CD4-positive, alpha-beta T cell treated with Interleukin-4 for 4 hours (primary cell): ENCODE measurements around the gene ITGBL1.
A peak's percentile ranks its signal among the peaks of the same experiment; 100 is the strongest.

Experiments
- DNase-seq: peaks from one replicate; pipeline ENCODE4 v3.0.0-alpha.2; 2020

Gene ITGBL1

DNA sequence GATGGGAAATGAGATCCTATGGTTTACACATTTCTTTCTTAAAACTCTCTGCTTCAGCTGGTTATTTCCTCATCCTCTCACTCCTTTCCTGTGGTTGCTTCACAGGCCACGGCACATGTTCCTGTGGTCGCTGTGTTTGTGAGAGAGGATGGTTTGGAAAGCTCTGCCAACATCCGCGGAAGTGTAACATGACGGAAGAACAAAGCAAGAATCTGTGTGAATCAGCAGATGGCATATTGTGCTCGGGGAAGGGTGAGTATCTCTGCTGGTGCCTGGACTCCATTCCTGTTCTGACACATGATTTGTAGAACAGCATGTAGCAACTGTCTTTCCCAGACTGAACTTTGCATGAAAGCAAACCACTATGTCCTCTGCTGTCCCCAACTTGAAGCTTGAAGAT, 254.2 kb downstream of the ITGBL1 start:
- peak; percentile 5 for DNase-seq

DNA sequence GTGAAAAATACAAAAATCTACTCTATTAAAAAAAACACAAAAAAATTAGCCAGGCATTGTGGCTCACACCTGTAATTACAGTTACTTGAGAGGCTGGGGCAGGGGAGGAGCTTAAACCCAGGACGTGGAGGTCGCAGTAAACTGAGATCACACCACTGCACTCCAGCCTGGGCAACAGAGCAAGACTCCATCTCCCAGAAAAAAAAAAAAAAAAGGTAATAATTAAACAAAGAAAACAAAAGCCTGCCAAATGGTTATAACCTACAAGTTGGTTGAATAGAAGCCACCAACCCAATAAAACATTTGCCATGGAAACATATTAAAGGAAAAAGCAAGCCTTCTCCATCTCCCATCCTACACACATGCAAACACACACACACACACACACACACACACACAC, 255.2 kb downstream of the ITGBL1 start:
- no peak for DNase-seq

DNA sequence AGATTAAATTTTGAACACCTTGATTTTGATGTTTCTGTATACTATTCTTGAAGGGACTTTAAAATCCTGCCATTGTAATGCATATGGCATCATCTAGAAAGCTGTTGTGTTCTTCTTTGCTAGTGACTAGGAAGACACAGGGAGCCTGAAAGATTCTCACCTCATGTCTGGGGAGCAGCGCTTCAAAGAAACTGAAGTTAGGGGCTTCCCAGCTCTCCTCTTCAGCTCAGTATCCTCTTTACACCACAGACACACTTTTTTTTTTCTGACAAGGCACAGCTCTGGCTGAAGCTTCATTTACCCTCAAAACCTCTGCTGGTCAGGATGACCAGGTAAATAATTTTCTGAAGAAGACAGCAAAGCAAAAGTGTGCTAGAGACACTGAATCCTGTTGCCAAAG, 255.6 kb downstream of the ITGBL1 start:
- DNase-seq = no peak

DNA sequence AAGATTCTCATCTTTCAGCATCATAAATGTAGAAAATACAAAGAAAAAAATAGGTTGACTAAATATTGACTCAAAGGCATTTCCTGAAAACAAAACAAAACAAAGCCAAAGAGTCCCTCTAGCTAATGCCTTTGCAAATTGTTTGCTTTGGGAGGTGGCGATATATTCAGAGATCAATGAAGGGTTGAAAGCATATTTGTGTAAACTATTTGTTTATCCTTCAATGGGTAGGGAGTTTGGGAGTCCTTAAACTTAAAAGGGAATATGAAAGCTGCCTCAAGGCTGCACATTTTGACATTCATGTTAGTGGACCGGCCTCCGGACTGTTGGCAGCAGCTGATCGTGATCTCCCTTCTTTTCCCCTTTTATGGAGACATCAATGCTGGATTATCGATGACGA, 257.5 kb downstream of the ITGBL1 start:
- no peak for DNase-seq

DNA sequence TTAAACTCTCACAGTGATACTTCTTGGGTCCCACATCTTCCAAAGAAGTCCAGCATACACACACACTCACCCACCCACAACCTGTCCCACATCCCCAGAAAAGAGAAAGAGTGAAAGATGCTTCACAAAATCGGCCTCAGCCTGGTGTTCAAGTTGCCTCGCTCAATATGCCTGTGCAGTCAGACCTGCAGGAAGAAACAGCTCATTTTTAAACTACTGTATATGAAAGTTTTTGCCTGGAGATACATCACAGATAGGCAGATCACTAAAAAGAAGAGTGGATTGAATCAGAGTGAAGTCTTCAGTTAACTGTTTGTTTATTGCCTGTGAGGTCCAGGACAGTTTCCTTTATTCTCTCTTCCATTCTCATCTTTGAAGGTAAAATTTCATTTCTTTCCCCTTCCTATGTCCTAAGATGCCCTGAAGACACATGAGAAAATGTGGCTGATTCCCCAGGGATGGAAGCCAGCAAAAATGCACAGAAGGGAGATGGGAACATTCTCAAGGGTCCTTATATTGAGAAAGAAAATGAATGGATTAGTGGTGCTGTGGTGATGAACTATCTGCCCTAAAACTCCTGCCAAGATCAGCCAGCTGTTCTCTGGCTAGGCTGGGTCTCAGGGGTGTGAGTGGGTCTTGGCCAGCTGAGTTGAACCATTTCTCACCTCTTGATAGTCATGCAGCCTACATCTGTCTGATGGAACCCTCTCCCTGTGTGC, 259.0 kb downstream of the ITGBL1 start:
- DNase-seq = no peak

- no peak for DNase-seq
These were observed 259.5 kb downstream of the ITGBL1 start for GRCh38 chr13:101712026-101712348.

GRCh38 chr13:101714195-101714594, 261.7 kb downstream of the ITGBL1 start:
- DNase-seq = no peak

- DNase-seq = no peak
These were observed 264.9 kb downstream of the ITGBL1 start for GRCh38 chr13:101717353-101717752.

GRCh38 chr13:101718496-101718895, 266.0 kb downstream of the ITGBL1 start:
- no peak for DNase-seq

DNA sequence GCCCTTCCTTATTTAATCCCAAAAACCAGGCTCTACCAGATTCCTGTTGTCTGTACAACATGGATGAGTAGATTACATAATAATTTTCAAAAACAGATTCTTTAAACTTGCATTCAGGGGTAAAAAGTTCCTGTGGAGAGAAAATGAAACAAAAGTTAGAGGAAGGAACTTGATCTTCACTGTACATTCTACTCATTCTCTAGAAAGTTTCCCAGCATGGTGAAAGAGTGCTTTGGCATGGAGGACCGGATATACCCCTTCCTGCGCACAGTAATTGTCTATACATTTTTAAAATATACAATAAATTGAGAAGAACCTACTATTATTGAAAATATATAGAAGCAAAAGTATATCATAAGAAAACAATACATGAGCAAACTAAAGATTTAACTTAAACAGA, 274.2 kb downstream of the ITGBL1 start:
- DNase-seq = no peak

GRCh38 chr13:101727118-101727517, 274.6 kb downstream of the ITGBL1 start:
- DNase-seq = no peak

DNA sequence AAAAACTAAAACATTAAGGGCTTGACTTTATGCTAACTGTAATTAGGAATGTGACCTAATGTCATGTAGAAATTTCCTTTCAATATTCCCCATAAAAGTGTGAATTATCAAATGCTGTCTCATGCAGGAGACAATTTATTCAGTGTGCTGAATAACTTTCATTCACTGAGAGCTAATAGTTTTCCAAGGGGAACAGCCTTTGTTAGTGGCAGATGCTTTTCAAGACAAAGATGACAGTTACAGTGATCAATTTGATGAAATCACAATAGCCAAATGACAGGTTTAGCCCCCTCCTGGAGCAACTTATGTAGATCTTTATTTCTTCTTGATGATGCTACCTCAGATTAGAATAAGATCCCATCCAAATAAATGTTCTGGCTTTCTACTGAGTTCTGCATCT, 275.5 kb downstream of the ITGBL1 start:
- no peak for DNase-seq

GRCh38 chr13:101728615-101729014, 276.1 kb downstream of the ITGBL1 start:
- DNase-seq = no peak

- no peak for DNase-seq
These were observed 278.0 kb downstream of the ITGBL1 start for GRCh38 chr13:101730420-101731000.

DNA sequence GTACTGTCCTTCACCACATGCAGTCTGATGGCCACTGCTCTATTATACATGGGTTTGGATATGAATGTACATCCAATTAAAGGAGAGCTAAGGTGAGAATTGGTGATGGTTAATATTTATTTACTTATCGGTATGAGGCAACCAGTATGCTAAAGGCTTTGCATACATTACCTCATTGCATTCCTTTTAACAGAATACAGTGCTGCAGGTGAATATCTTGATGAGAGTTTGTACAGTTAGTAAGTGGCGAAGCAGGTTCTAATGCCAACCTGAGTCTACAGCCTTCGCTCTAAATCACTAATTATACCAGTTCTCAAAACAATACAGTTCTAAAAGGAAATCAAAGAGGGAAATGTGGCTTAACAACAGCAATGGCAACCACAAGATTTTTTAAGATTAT, 284.1 kb downstream of the ITGBL1 start:
- no peak for DNase-seq

- DNase-seq = no peak
These were observed 285.9 kb downstream of the ITGBL1 start for GRCh38 chr13:101738336-101738735.

GRCh38 chr13:101739382-101740178, 287.1 kb downstream of the ITGBL1 start:
- no peak for DNase-seq

GRCh38 chr13:101746513-101746912, 294.0 kb downstream of the ITGBL1 start:
- DNase-seq = no peak

DNA sequence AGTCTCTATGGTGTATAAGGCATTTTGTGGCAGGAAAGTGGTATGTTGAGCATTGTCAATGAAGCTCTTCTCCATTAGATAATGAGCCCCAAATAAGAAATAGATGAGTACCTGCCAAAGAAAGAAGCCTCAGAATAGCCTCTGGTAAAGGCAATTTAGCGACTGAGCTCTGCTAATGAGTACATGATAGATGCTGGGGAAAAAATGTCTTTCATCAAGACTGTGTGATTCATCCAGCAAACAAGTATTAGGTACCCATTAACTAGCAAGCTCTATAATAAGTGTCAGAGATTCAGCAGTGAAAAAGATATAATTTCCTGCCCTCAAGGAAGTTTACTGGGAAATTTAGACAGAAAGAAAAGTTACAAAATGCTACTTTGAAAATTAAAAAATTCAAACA, 294.6 kb downstream of the ITGBL1 start:
- DNase-seq = no peak

- DNase-seq = no peak
These were observed 297.1 kb downstream of the ITGBL1 start for GRCh38 chr13:101749584-101749983.

- no peak for DNase-seq
These were observed 299.0 kb downstream of the ITGBL1 start for GRCh38 chr13:101751488-101751887.

DNA sequence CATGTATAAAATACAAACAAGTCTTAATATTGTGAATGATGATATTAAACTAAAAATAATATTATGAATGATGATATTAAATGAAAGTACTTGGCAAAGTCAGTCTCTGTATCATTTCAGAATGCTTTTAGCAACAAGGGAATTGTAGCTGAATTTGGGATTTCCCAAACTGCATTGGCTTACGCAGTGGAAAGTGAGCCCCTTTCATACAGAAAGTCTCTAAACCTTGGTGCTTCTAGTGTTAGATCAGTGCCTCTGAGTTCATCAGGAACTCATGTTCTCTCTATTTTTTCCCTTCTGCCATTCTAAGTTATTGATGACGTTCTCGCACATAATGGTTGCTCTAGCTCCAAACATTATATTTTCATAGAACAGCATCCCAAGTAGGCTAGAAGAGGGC, 300.0 kb downstream of the ITGBL1 start:
- DNase-seq = no peak

DNA sequence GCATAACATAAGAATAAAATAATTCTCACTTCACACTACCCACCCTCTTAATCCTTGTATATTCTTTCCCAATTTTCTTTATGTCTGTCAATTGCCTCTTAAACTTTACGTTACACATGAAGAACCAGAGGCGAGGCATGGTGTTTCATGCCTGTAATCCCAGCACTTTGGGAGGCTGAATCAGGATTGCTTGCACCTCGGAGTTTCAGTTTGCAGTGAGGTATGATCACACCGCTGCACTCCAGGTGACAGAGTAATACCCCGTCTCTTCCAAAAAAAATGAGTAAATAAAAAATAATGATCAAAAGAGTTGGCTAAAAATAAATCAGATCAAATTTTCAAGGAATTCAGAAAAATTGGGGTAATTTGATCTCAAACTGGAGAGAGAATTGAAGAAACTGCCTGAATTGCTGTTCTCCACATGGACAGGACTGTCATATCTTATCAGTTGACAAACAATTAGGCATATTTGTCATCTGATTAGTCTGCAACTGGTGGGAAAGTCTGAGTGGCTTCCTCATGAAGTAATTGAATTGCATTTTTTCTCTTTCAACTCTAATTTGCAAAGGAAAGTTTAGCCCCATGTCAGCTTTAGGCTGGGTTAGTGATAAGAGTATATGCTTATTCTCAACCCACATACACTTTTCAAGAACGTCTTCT, 302.9 kb downstream of the ITGBL1 start:
- no peak for DNase-seq
